Measurements from ENCODE around the gene DDX24. TPM values are rescaled to one million over a fixed set of nuclear protein-coding genes. Genes with fewer than 3 reads are reported as not detected.

The DDX24 gene
- total and polyA plus RNA-seq, 2 experiments from 2014 or later = 127 to 145 TPM

GRCh38 chr14:94027566-94028449 lies 53.2 kb downstream of the DDX24 start:
- no peaks in the 10 kb centered on the region for H3K36me3 ChIP-seq (replicated peaks; ENCODE audit: insufficient read depth, low read depth)
- H3K4me1 ChIP-seq (ENCODE audit: insufficient read depth) = peaks cover 3% of the 10 kb centered on the region
- DNase-seq (ENCODE audit: low spot score) = no peak
- no peaks in the 10 kb centered on the region for H4K20me1 ChIP-seq (ENCODE audit: insufficient read depth, poor library complexity, severe bottlenecking)
- TF ChIP-seq EZH2phosphoT487 (IDR thresholded peaks at IDR 0.05; ENCODE audit: low read depth, severe bottlenecking, unreplicated experiment) (no peak), CTCF (IDR thresholded peaks at IDR 0.05; ENCODE audit: poor library complexity) (no peak), EZH2 (IDR thresholded peaks at IDR 0.05; ENCODE audit: borderline replicate concordance) (no peak)
- H3K9me3 ChIP-seq (ENCODE audit: low read depth) = no peaks in the 10 kb centered on the region
- peak overlapping the region; percentile 75 for H3K4me2 ChIP-seq
- 91% methylated on average over 14 of the region's 14 CpGs for WGBS (ENCODE audit: low lambda C conversion rate, missing lambda C conversion rate)
- no peak overlapping the region for H3K4me3 ChIP-seq
- no peak overlapping the region for H2AFZ ChIP-seq
- H3K79me2 ChIP-seq = no peaks in the 10 kb centered on the region
- H3K9me2 ChIP-seq (replicated peaks; ENCODE audit: insufficient read depth) = no peaks in the 10 kb centered on the region
- no peak overlapping the region for H3K27ac ChIP-seq
- H3K27me3 ChIP-seq = no peaks in the 10 kb centered on the region

- H3K27ac ChIP-seq = no peak overlapping the region
- H3K9me3 ChIP-seq (ENCODE audit: low read depth) = no peaks in the 10 kb centered on the region
- H2AFZ ChIP-seq = peak overlapping the region; percentile 68
- H4K20me1 ChIP-seq (ENCODE audit: insufficient read depth, poor library complexity, severe bottlenecking) = no peaks in the 10 kb centered on the region
- H3K36me3 ChIP-seq (replicated peaks; ENCODE audit: insufficient read depth, low read depth) = no peaks in the 10 kb centered on the region
- no peaks in the 10 kb centered on the region for H3K79me2 ChIP-seq
- H3K9me2 ChIP-seq (replicated peaks; ENCODE audit: insufficient read depth) = no peaks in the 10 kb centered on the region
- no peaks in the 10 kb centered on the region for H3K27me3 ChIP-seq
- peak overlapping the region; percentile 75 for H3K4me2 ChIP-seq
- peaks cover 7% of the 10 kb centered on the region for H3K4me1 ChIP-seq (ENCODE audit: insufficient read depth)
- TF ChIP-seq CTCF (IDR thresholded peaks at IDR 0.05; ENCODE audit: poor library complexity) (no peak), EZH2 (IDR thresholded peaks at IDR 0.05; ENCODE audit: borderline replicate concordance) (no peak), EZH2phosphoT487 (IDR thresholded peaks at IDR 0.05; ENCODE audit: low read depth, severe bottlenecking, unreplicated experiment) (no peak)
- no peak for DNase-seq (ENCODE audit: low spot score)
- 68% methylated on average over 12 of the region's 17 CpGs for WGBS (ENCODE audit: low lambda C conversion rate, missing lambda C conversion rate)
- H3K4me3 ChIP-seq = peak overlapping the region; percentile 66
Measured at GRCh38 chr14:94026889-94027469, 54.0 kb downstream of the DDX24 start.

GRCh38 chr14:94026173-94026888 lies 54.7 kb downstream of the DDX24 start, which contains the start of gene OTUB2:
TSS of gene OTUB2 (plus strand) at chr14:94026340. CDS start at chr14:94026538, 198 bp downstream.
- H3K27me3 ChIP-seq = no peaks in the 10 kb centered on the region
- peaks cover 7% of the 10 kb centered on the region for H3K4me1 ChIP-seq (ENCODE audit: insufficient read depth)
- WGBS (ENCODE audit: low lambda C conversion rate, missing lambda C conversion rate) = under 1% methylated on average over 24 of the region's 74 CpGs
- H3K4me3 ChIP-seq = peak within 1 kb of the TSS; percentile 66
- H3K79me2 ChIP-seq = no peaks in the 10 kb centered on the region
- TF ChIP-seq CTCF (IDR thresholded peaks at IDR 0.05; ENCODE audit: poor library complexity) = no peak
- no peak for TF ChIP-seq EZH2 (IDR thresholded peaks at IDR 0.05; ENCODE audit: borderline replicate concordance)
- TF ChIP-seq EZH2phosphoT487 (IDR thresholded peaks at IDR 0.05; ENCODE audit: low read depth, severe bottlenecking, unreplicated experiment) = no peak
- H3K4me2 ChIP-seq = peak within 1 kb of the TSS; percentile 75
- H3K36me3 ChIP-seq (replicated peaks; ENCODE audit: insufficient read depth, low read depth) = no peaks in the 10 kb centered on the region
- no peaks in the 10 kb centered on the region for H3K9me3 ChIP-seq (ENCODE audit: low read depth)
- H3K27ac ChIP-seq = no peak within 1 kb of the TSS
- peak within 1 kb of the TSS; percentile 68 for H2AFZ ChIP-seq
- no peaks in the 10 kb centered on the region for H4K20me1 ChIP-seq (ENCODE audit: insufficient read depth, poor library complexity, severe bottlenecking)
- H3K9me2 ChIP-seq (replicated peaks; ENCODE audit: insufficient read depth) = no peaks in the 10 kb centered on the region
- DNase-seq (ENCODE audit: low spot score) = peak; percentile 97
